SW 1271 (cell line): ENCODE data around the gene CCL25.

ENCODE experiments used
- DNase-seq, 2 experiments: peaks; one replicate each; lab custom pipeline; 2025; lab: John Stamatoyannopoulos, UW

Gene CCL25

GRCh38 chr19:8109890-8110662 lies 57.5 kb downstream of the CCL25 start:
- no peak for DNase-seq

GRCh38 chr19:8110931-8111330 lies 58.4 kb downstream of the CCL25 start:
- DNase-seq, result no peak

- no peak for DNase-seq
Observed at GRCh38 chr19:8111376-8111775, 58.8 kb downstream of the CCL25 start.
